MM.1S (cell line): ENCODE results near the gene BRIP1.

Experiments
- DNase-seq: peaks from one replicate; pipeline ENCODE4 v3.0.0-alpha.2; 2015
- H2AFZ ChIP-seq: fragments of 300-600 bp; sonication (generic); 2 replicates; pipeline ENCODE4 v1.6.0; 2016; ENCODE audit warnings: antibody characterized with exemption, low read length
- H3F3A ChIP-seq: fragments of 300-600 bp; sonication (generic); 2 replicates; pipeline ENCODE4 v1.6.1; 2016; ENCODE audit warnings: mild to moderate bottlenecking, antibody characterized with exemption, low read length, moderate library complexity, mixed read lengths; ENCODE audit not compliant: insufficient read depth
- H3K27ac ChIP-seq: fragments of 300-600 bp; sonication (generic); 2 replicates; pipeline ENCODE4 v1.5.1; 2016; ENCODE audit warnings: mild to moderate bottlenecking, low read length
- H3K27me3 ChIP-seq: fragments of 300-600 bp; sonication (generic); replicated peaks from 2 replicates; pipeline ENCODE4 v1.6.0; 2016; ENCODE audit warnings: low read length; ENCODE audit not compliant: insufficient read depth
- H3K36me3 ChIP-seq: fragments of 300-600 bp; sonication (generic); replicated peaks from 2 replicates; pipeline ENCODE4 v1.6.1; 2016; ENCODE audit warnings: mild to moderate bottlenecking, low read length, mixed read lengths; ENCODE audit not compliant: insufficient read depth
- H3K4me1 ChIP-seq: fragments of 300-600 bp; sonication (generic); 2 replicates; pipeline ENCODE4 v1.6.1; 2016; ENCODE audit warnings: low read length, mixed read lengths
- H3K4me2 ChIP-seq: fragments of 300-600 bp; sonication (generic); 2 replicates; pipeline ENCODE4 v1.6.0; 2016; ENCODE audit warnings: low read depth, low read length
- H3K4me3 ChIP-seq: fragments of 300-600 bp; sonication (generic); 2 replicates; pipeline ENCODE4 v1.5.1; 2016; ENCODE audit warnings: low read length, mixed read lengths
- H3K79me2 ChIP-seq: fragments of 300-600 bp; sonication (generic); 2 replicates; pipeline ENCODE4 v1.6.1; 2016; ENCODE audit warnings: mixed run types, low read length, mixed read lengths
- H3K9ac ChIP-seq: fragments of 300-600 bp; sonication (generic); 2 replicates; pipeline ENCODE4 v1.6.1; 2016; ENCODE audit warnings: low read length, mixed read lengths
- H3K9me2 ChIP-seq: fragments of 300-600 bp; sonication (generic); replicated peaks from 2 replicates; pipeline ENCODE4 v1.6.1; 2016; ENCODE audit warnings: mild to moderate bottlenecking, low read length, mixed read lengths; ENCODE audit not compliant: insufficient read depth
- H3K9me3 ChIP-seq: fragments of 300-600 bp; sonication (generic); replicated peaks from 2 replicates; pipeline ENCODE4 v1.6.1; 2016; ENCODE audit warnings: mild to moderate bottlenecking, low read length, mixed read lengths; ENCODE audit not compliant: insufficient read depth
- H4K20me1 ChIP-seq: fragments of 300-600 bp; sonication (generic); 2 replicates; pipeline ENCODE4 v1.6.1; 2016; ENCODE audit warnings: mild to moderate bottlenecking, low read length, moderate library complexity, mixed read lengths; ENCODE audit not compliant: insufficient read depth
- EZH2 ChIP-seq: fragments of 300-600 bp; sonication (generic); optimal IDR thresholded peaks from 2 replicates; pipeline ENCODE3; 2017; ENCODE audit warnings: low read depth, mild to moderate bottlenecking, antibody characterized with exemption, low read length, mixed read lengths
- EZH2phosphoT487 ChIP-seq: fragments of 300-600 bp; sonication (generic); IDR thresholded peaks from 2 replicates; pipeline ENCODE4 v1.6.1; 2018; ENCODE audit warnings: antibody characterized with exemption, low read length
- TF ChIP-seq, protein P1 (sequence below): fragments of 300-600 bp; sonication (generic); IDR thresholded peaks from 2 replicates; pipeline ENCODE4 v1.5.1; 2016; ENCODE audit warnings: antibody characterized with exemption, low read length, mixed read lengths

Gene BRIP1

DNA sequence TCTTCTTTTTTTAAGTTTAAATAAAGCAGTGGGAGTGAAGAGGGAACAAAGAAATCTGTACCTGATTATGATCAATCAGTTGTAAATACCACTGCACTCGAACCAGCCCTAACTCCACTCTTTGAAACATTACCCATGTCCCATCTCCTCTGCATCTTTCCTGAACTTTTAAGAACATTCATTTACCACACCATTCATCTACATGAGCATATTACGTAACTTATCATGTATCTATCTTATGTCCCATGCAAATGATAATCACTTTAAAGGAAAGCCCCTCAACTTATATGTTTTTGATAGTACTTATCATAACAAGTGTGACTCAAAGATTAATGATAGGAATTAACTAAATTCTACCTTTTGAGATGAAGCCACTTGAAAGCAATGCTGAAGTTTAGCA lies 10.7 kb upstream of the BRIP1 start:
- Histone ChIP-seq H3F3A (no peaks in the 10 kb centered on the region), H3K9me2 (no peaks in the 10 kb centered on the region), H3K4me3 (no peak overlapping the region), H3K36me3 (peaks cover 4% of the 10 kb centered on the region; the same call in 1 of the 2 replicates), H4K20me1 (no peaks in the 10 kb centered on the region), H3K4me1 (no peaks in the 10 kb centered on the region), H3K9me3 (no peaks in the 10 kb centered on the region), H3K79me2 (no peaks in the 10 kb centered on the region), H3K27me3 (no peaks in the 10 kb centered on the region), H3K9ac (no peak overlapping the region), H3K4me2 (no peak overlapping the region), H3K27ac (no peak overlapping the region), H2AFZ (no peak overlapping the region)
- DNase-seq = no peak
- no peak for TF ChIP-seq EZH2
- TF ChIP-seq EZH2phosphoT487 = no peak
- TF ChIP-seq, protein P1, sequence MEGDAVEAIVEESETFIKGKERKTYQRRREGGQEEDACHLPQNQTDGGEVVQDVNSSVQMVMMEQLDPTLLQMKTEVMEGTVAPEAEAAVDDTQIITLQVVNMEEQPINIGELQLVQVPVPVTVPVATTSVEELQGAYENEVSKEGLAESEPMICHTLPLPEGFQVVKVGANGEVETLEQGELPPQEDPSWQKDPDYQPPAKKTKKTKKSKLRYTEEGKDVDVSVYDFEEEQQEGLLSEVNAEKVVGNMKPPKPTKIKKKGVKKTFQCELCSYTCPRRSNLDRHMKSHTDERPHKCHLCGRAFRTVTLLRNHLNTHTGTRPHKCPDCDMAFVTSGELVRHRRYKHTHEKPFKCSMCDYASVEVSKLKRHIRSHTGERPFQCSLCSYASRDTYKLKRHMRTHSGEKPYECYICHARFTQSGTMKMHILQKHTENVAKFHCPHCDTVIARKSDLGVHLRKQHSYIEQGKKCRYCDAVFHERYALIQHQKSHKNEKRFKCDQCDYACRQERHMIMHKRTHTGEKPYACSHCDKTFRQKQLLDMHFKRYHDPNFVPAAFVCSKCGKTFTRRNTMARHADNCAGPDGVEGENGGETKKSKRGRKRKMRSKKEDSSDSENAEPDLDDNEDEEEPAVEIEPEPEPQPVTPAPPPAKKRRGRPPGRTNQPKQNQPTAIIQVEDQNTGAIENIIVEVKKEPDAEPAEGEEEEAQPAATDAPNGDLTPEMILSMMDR = no peak

DNA sequence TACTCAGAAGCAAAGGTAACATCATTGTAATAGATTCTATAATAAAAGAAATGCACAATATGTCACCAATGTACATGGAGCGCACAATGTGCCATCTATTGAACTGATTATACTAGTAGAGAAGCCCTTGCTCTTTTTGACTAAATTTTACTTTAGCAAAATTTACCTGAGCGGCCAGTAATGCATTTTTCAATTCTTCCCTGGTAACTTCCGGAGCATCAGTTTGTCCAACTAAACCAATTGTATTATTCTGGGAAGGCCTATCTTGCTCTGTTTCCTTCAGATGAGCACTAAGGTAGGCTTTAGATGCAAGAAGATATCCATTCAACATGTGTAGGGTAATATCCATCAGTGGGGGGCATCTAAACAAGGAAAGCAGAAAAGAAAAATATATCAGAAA lies 8.8 kb upstream of the BRIP1 start:
- no peaks in the 10 kb centered on the region for H3K27me3 ChIP-seq
- no peaks in the 10 kb centered on the region for H4K20me1 ChIP-seq
- H3K9me3 ChIP-seq = no peaks in the 10 kb centered on the region
- peaks cover 4% of the 10 kb centered on the region; the same call in 1 of the 2 replicates for H3K36me3 ChIP-seq
- H3K4me3 ChIP-seq = no peak overlapping the region
- H3K9ac ChIP-seq = no peak overlapping the region
- H2AFZ ChIP-seq = no peak overlapping the region
- no peaks in the 10 kb centered on the region for H3K79me2 ChIP-seq
- H3K4me1 ChIP-seq = no peaks in the 10 kb centered on the region
- H3K9me2 ChIP-seq = no peaks in the 10 kb centered on the region
- no peak overlapping the region for H3K4me2 ChIP-seq
- H3F3A ChIP-seq = no peaks in the 10 kb centered on the region
- TF ChIP-seq, protein P1 = no peak
- TF ChIP-seq EZH2phosphoT487 (no peak), EZH2 (no peak)
- DNase-seq = no peak
- H3K27ac ChIP-seq = no peak overlapping the region

DNA sequence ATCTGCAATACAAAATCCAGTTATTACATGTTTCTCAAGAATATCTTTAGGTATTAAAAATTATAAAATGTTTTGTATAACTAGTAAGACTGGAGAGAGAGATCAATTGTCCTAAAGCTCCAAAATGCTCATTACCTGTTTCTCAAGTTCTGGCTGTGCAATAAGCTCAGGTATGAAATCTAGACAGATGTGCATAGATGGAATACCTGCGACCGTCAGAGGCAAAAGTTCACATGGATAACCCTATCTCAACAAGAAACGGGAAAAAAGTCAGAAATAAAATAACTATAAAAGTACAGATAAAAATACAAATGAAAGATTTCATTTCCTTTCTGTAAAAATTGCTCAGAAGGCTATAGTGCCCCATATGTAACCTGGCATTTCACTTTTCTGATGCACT lies 5.8 kb upstream of the BRIP1 start:
- no peak overlapping the region for H2AFZ ChIP-seq
- no peaks in the 10 kb centered on the region for H3K27me3 ChIP-seq
- H3K4me3 ChIP-seq = no peak overlapping the region
- H3K4me2 ChIP-seq = no peak overlapping the region
- DNase-seq = no peak
- peaks cover 4% of the 10 kb centered on the region; the same call in 1 of the 2 replicates for H3K36me3 ChIP-seq
- no peak overlapping the region for H3K27ac ChIP-seq
- H3K4me1 ChIP-seq = peaks cover 4% of the 10 kb centered on the region; the same call in 1 of the 2 replicates
- H4K20me1 ChIP-seq = no peaks in the 10 kb centered on the region
- H3K9ac ChIP-seq = no peak overlapping the region
- no peaks in the 10 kb centered on the region for H3F3A ChIP-seq
- TF ChIP-seq EZH2 (no peak), EZH2phosphoT487 (no peak)
- TF ChIP-seq, protein P1 = no peak
- H3K9me3 ChIP-seq = no peaks in the 10 kb centered on the region
- no peaks in the 10 kb centered on the region for H3K9me2 ChIP-seq
- H3K79me2 ChIP-seq = no peaks in the 10 kb centered on the region
